NCI-H1092 (cell line): Measurements from ENCODE around the gene TMEM14A.
"Not testable (repeated sequence)": the region's sequence is repeated elsewhere in the genome, so short reads cannot be mapped to it uniquely, and the experiment has no call there.

Experiments
- DNase-seq: peaks from one replicate; lab custom pipeline; 2025; lab: John Stamatoyannopoulos, UW

TMEM14A gene

GRCh38 chr6:52697903-52698302, 27.0 kb downstream of the TMEM14A start:
- no peak for DNase-seq

DNA sequence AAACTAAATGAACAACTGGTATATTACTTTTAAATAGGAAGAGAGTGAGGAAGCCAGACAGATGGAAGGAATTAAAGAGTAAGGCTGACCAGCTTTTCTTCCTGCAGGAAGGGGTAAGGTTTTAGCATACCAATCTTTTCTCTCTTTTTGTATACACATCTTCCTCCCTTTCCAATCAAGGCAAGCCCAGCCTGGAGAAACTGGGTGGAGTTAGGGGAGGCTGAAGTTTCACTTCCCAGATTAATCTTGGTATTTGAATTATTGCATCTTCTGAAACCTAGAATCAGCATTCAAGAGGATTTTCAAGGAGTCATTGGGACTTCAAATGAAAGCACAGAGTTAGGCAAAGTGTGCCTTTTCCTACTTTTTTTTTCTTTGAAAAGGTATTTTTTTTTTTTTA, 33.1 kb downstream of the TMEM14A start:
- no peak for DNase-seq

DNA sequence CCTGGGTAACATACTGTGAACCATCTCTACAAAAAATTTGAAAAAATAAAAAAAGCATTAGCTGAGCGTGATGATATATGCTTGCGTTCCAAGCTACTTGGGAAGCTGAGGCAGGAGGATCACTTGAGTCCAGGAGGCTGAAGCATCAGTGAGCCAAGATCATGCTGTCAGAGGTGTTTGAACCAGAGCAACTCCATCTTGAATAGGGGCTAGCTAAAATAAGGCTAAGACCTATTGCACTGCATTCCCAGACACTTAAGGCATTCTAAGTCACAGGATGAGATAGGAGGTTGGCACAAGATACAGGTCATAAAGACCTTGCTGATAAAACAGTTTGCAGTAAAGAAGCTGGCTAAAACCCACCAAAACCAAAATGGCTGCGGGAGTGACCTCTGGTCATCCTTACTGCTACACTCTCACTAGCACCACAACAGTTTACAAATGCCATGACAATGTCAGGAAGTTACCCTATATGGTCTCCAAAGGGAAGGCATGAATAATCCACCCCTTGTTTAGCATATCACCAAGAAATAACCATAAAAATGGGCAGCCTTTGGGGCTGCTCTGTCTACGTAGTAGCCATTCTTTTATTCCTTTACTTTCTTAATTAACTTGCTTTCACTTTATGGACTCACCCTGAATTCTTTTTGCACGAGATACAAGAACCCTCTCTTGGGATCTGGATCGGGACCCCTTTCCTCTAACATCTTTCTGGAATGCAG, 34.0 kb downstream of the TMEM14A start:
- not testable (repeated sequence) for DNase-seq

DNA sequence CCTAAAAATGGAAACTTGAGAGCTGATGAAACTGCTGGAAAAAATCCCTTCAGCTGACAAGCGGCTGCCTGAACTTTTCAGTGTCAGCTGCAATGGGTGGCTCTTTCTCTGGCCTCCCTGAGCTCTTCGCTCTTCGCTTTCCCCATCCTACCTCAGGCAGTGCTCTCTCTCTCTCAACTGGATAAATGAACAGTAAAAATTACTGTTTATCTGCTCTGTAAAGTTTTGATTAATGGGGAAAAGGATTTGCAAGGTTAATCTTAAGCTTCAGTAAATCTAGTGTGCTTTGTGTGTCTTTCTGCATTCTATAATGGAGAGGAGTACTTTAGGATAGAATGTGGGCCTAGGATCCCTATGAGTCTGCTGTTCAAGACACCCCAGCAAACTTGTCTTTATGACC, 35.1 kb downstream of the TMEM14A start:
- DNase-seq: no peak

- DNase-seq: no peak
Measured at GRCh38 chr6:52707963-52708680, 37.2 kb downstream of the TMEM14A start.

- no peak for DNase-seq
Measured at GRCh38 chr6:52712136-52712535, 41.2 kb downstream of the TMEM14A start.

DNA sequence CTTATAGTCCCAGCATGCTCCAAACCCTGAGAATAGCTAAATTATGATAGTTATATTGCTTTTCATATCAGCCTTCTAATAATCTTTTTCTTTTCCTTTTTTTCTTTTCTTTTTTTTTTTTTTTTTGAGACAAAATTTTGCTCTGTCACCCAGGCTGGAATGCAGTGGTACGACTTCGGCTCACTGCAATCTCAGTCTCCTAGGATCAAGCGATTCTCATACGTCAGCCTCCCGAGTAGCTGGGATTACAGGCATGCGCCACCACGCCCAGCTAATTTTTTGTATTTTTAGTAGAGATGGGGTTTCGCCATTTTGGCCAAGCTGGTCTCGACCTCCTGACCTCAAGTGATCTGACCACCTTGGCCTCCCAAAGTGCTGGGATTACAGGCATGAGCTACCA, 43.8 kb downstream of the TMEM14A start:
- not testable (repeated sequence) for DNase-seq

- DNase-seq: no peak
Measured at GRCh38 chr6:52718550-52718949, 47.6 kb downstream of the TMEM14A start.

- DNase-seq: no peak
Measured at GRCh38 chr6:52720321-52720720, 49.4 kb downstream of the TMEM14A start.

GRCh38 chr6:52724042-52724405, 53.1 kb downstream of the TMEM14A start:
- DNase-seq: no peak

GRCh38 chr6:52724406-52725121, 53.7 kb downstream of the TMEM14A start:
- DNase-seq: peak; percentile 39

- DNase-seq: no peak
Measured at GRCh38 chr6:52725143-52725534, 54.2 kb downstream of the TMEM14A start.

GRCh38 chr6:52725535-52726192, 54.8 kb downstream of the TMEM14A start:
- DNase-seq: peak; percentile 52

GRCh38 chr6:52726193-52726542, 55.3 kb downstream of the TMEM14A start:
- no peak for DNase-seq

- DNase-seq: no peak
Measured at GRCh38 chr6:52726741-52727535, 56.0 kb downstream of the TMEM14A start.

- DNase-seq: no peak
Measured at GRCh38 chr6:52727908-52728307, 57.0 kb downstream of the TMEM14A start.

- DNase-seq: no peak
Measured at GRCh38 chr6:52728394-52728793, 57.5 kb downstream of the TMEM14A start.

GRCh38 chr6:52729576-52729975, 58.7 kb downstream of the TMEM14A start:
- no peak for DNase-seq

GRCh38 chr6:52731719-52732118, 60.8 kb downstream of the TMEM14A start:
- DNase-seq: no peak

- DNase-seq: no peak
Measured at GRCh38 chr6:52733172-52733571, 62.3 kb downstream of the TMEM14A start.

GRCh38 chr6:52734072-52734471, 63.2 kb downstream of the TMEM14A start:
- DNase-seq: no peak

DNA sequence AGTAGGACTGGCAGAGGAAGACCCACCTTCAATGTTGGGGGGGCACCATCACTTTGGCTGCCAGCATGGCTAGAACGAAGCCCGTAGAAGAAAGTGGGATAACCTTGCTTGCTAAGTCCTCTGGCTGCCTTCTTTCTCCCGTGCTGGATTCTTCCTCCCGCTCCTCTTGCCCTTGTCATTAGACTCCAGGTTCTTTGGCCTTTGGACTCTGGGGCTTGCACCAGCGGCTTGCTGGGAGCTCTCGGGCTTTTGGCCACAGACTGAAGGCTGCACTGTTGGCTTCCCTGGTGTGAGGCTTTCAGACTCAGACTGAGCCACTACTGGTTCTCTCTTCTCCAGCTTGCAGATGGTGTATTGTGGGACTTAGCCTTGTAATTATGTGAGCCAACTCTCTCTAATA, 64.2 kb downstream of the TMEM14A start:
- DNase-seq: no peak
